ENCODE data around the gene CCDC17. TPM values are rescaled to one million over a fixed set of nuclear protein-coding genes. Genes with fewer than 3 reads are reported as not detected.
A peak's percentile ranks its signal among the peaks of the same experiment; 100 is the strongest.

CCDC17 gene
- total and polyA plus RNA-seq, 2 of the 8 experiments (the other 6 are each of a cell fraction or from before 2014, with no cell fraction given) = 0.95 to 2.0 TPM

- TF ChIP-seq SAP30 (IDR thresholded peaks at IDR 0.05; ENCODE audit: insufficient read depth, insufficient replicate concordance, low read length) = peak; percentile 92
- TF ChIP-seq SIN3A (conservative IDR thresholded peaks at IDR 0.05 in 1 of 2, IDR thresholded peaks at IDR 0.05 in 1 of 2; ENCODE audit: low read depth in 1 of 2, low read length in 2 of 2) = peak; percentile 39 to 85; a peak in 1 of 4 replicates
- peak; percentile 92 for TF ChIP-seq YY1 (IDR thresholded peaks at IDR 0.05; ENCODE audit: low read depth, low read length)
- TF ChIP-seq ASH2L (IDR thresholded peaks at IDR 0.05; ENCODE audit: low read length) = peak; percentile 19
- peak; percentile 47 for TF ChIP-seq RFX5 (IDR thresholded peaks at IDR 0.05; ENCODE audit: borderline replicate concordance, low read depth, low read length)
- peak; percentile 88 for TF ChIP-seq E2F6 (IDR thresholded peaks at IDR 0.05)
- TF ChIP-seq POLR2A (IDR thresholded peaks at IDR 0.05; ENCODE audit: control extremely low read depth in 1 of 2, low read depth in 2 of 2, low read length in 2 of 2) = peak in 1 of 2 experiments; percentile 91; a peak in 2 of 3 replicates
- TF ChIP-seq GTF2F1 (IDR thresholded peaks at IDR 0.05; ENCODE audit: borderline replicate concordance, low read depth, low read length) = 0 out of 2 replicates have a peak, but pooled peaks have one; percentile 35
- TF ChIP-seq CREB1 (IDR thresholded peaks at IDR 0.05) = peak; percentile 31; the same call in 1 of the 2 replicates
- TF ChIP-seq MAX (IDR thresholded peaks at IDR 0.05) = peak; percentile 80
- peak; percentile 87 for TF ChIP-seq POLR2AphosphoS5 (IDR thresholded peaks at IDR 0.05; ENCODE audit: low read depth, low read length)
- TF ChIP-seq CBX5 (IDR thresholded peaks at IDR 0.05; ENCODE audit: low read depth, low read length) = no peak
- no peak for TF ChIP-seq EGR1 (IDR thresholded peaks at IDR 0.05; ENCODE audit: borderline replicate concordance, low read depth, low read length)
- TF ChIP-seq PHF8 (conservative IDR thresholded peaks at IDR 0.05; ENCODE audit: low read depth, low read length) = peak; percentile 61
Observed at GRCh38 chr1:45584351-45585109, 39.3 kb downstream of the CCDC17 start (continued).
